Measurements from ENCODE around the gene CEP41.

CEP41 gene

DNA sequence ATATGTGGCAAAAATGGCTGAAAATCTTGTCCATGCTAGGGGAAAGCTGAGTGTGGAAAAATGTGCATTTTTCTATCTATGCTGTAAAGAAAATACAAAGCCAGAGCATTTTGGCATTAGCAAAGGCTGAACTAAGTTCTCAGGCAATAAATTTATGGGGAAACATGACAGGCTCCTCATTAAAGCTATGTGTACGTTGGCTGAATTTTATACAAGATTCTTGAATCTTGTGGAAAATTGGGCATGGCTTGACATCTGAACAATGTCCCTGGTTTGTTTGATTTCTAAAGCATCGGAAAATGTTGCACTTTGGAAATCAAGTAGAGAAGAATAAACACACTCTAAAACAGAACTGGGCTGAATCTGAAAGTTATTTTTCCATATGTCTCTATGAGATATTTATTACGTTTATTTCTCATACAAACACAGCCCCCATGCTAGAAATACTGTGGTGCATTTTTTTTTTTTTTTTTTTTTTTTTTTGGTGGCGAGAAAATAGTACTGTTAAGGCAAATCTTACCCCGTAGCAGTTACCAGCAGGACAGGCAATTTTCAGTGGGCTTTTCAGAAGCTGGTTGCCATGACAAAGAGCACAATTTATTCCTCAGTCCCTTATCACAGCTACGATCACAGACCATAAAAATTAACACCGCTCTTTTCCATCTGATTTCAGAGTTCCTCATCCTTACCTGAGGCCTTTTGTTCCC is 43.6 kb downstream of the CEP41 start:
- H4K20me1 ChIP-seq (ENCODE audit: insufficient read depth, low read length): no peaks in the 10 kb centered on the region
- TF ChIP-seq EZH2phosphoT487 (IDR thresholded peaks at IDR 0.05; ENCODE audit: low read length): no peak
- TF ChIP-seq EZH2 (optimal IDR thresholded peaks at IDR 0.05; ENCODE audit: low read depth, low read length): no peak
- TF ChIP-seq CTCF (IDR thresholded peaks at IDR 0.05; ENCODE audit: low read length): no peak
- no peaks in the 10 kb centered on the region for H3K9me2 ChIP-seq (replicated peaks; ENCODE audit: insufficient read depth, low read length)
- no peak overlapping the region for H3K4me2 ChIP-seq (ENCODE audit: low read depth, low read length)
- H3K27ac ChIP-seq (ENCODE audit: low read length): no peak overlapping the region
- no peaks in the 10 kb centered on the region for H3K9me3 ChIP-seq (replicated peaks; ENCODE audit: insufficient read depth, low read length)
- no peaks in the 10 kb centered on the region for H3K79me2 ChIP-seq (ENCODE audit: low read length)
- no peaks in the 10 kb centered on the region for H3K27me3 ChIP-seq (replicated peaks; ENCODE audit: insufficient read depth, low read length)
- no peak overlapping the region for H3K9ac ChIP-seq (ENCODE audit: low read length)
- no peaks in the 10 kb centered on the region for H3K36me3 ChIP-seq (replicated peaks; ENCODE audit: insufficient read depth, low read length)
- H2AFZ ChIP-seq (ENCODE audit: low read length): no peak overlapping the region
- DNase-seq: no peak
- H3K4me3 ChIP-seq (ENCODE audit: low read length): no peak overlapping the region
- H3F3A ChIP-seq (ENCODE audit: insufficient read depth, low read length): no peaks in the 10 kb centered on the region
- no peaks in the 10 kb centered on the region for H3K4me1 ChIP-seq (ENCODE audit: low read length)

GRCh38 chr7:130396109-130396508 is 44.7 kb downstream of the CEP41 start:
- Histone ChIP-seq H2AFZ (ENCODE audit: low read length) (no peak overlapping the region), H3K36me3 (replicated peaks; ENCODE audit: insufficient read depth, low read length) (no peaks in the 10 kb centered on the region), H3K4me3 (ENCODE audit: low read length) (no peak overlapping the region), H3K27me3 (replicated peaks; ENCODE audit: insufficient read depth, low read length) (no peaks in the 10 kb centered on the region), H3K4me1 (ENCODE audit: low read length) (no peaks in the 10 kb centered on the region), H4K20me1 (ENCODE audit: insufficient read depth, low read length) (no peaks in the 10 kb centered on the region), H3K27ac (ENCODE audit: low read length) (no peak overlapping the region), H3F3A (ENCODE audit: insufficient read depth, low read length) (no peaks in the 10 kb centered on the region), H3K9me3 (replicated peaks; ENCODE audit: insufficient read depth, low read length) (no peaks in the 10 kb centered on the region), H3K79me2 (ENCODE audit: low read length) (no peaks in the 10 kb centered on the region), H3K4me2 (ENCODE audit: low read depth, low read length) (no peak overlapping the region), H3K9me2 (replicated peaks; ENCODE audit: insufficient read depth, low read length) (no peaks in the 10 kb centered on the region), H3K9ac (ENCODE audit: low read length) (no peak overlapping the region)
- TF ChIP-seq EZH2 (optimal IDR thresholded peaks at IDR 0.05; ENCODE audit: low read depth, low read length): no peak
- TF ChIP-seq EZH2phosphoT487 (IDR thresholded peaks at IDR 0.05; ENCODE audit: low read length): no peak
- TF ChIP-seq CTCF (IDR thresholded peaks at IDR 0.05; ENCODE audit: low read length): no peak
- DNase-seq: no peak

DNA sequence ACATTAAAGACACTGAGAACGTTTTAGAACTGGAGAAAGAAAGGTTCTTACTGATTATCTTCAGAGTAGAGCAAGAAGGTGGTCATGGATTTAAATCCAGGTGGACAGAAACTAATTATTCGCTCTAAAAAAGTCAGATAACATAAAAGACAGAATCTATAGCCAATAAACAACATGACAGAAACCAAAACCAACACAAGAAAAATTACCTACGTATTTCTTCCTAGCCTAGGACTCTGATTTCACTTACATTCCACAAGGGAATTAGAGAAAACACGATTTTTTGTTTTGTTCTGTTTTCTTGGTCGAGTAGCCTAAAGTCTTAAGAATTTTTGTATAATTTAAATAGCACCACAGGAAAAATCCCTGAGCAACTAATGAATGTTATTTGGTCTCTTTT is 45.4 kb downstream of the CEP41 start:
- Histone ChIP-seq H4K20me1 (ENCODE audit: insufficient read depth, low read length) (no peaks in the 10 kb centered on the region), H3K27ac (ENCODE audit: low read length) (no peak overlapping the region), H3K9me2 (replicated peaks; ENCODE audit: insufficient read depth, low read length) (no peaks in the 10 kb centered on the region), H3K4me3 (ENCODE audit: low read length) (no peak overlapping the region), H3K27me3 (replicated peaks; ENCODE audit: insufficient read depth, low read length) (no peaks in the 10 kb centered on the region), H3F3A (ENCODE audit: insufficient read depth, low read length) (no peaks in the 10 kb centered on the region), H3K4me1 (ENCODE audit: low read length) (no peaks in the 10 kb centered on the region), H3K79me2 (ENCODE audit: low read length) (no peaks in the 10 kb centered on the region), H3K36me3 (replicated peaks; ENCODE audit: insufficient read depth, low read length) (no peaks in the 10 kb centered on the region), H2AFZ (ENCODE audit: low read length) (no peak overlapping the region), H3K4me2 (ENCODE audit: low read depth, low read length) (no peak overlapping the region), H3K9ac (ENCODE audit: low read length) (no peak overlapping the region), H3K9me3 (replicated peaks; ENCODE audit: insufficient read depth, low read length) (no peaks in the 10 kb centered on the region)
- no peak for TF ChIP-seq EZH2phosphoT487 (IDR thresholded peaks at IDR 0.05; ENCODE audit: low read length)
- TF ChIP-seq EZH2 (optimal IDR thresholded peaks at IDR 0.05; ENCODE audit: low read depth, low read length): no peak
- TF ChIP-seq CTCF (IDR thresholded peaks at IDR 0.05; ENCODE audit: low read length): no peak
- DNase-seq: no peak
